Loucy (cell line): ENCODE results near the gene RAI14.
A peak's percentile ranks its signal among the peaks of the same experiment; 100 is the strongest.

Source experiments
- H2AFZ ChIP-seq: fragments of 200-600 bp; sonication (generic); 2 replicates; pipeline ENCODE4 v1.6.0; 2016; ENCODE audit warnings: antibody characterized with exemption, mild to moderate bottlenecking, low read length, moderate library complexity
- H3F3A ChIP-seq: fragments of 200-600 bp; 2 replicates; pipeline ENCODE4 v1.6.0; 2016; ENCODE audit warnings: antibody characterized with exemption, low read depth, mild to moderate bottlenecking
- H3K27me3 ChIP-seq: fragments of 200-600 bp; sonication (generic); 2 replicates; pipeline ENCODE4 v1.6.1; 2014; ENCODE audit warnings: low read length, mild to moderate bottlenecking; ENCODE audit not compliant: insufficient read depth, poor library complexity, severe bottlenecking
- H3K36me3 ChIP-seq: fragments of 200-600 bp; sonication (generic); 2 replicates; pipeline ENCODE4 v1.6.1; 2016; ENCODE audit warnings: low read length; ENCODE audit not compliant: insufficient read depth
- H3K4me1 ChIP-seq: fragments of 200-600 bp; sonication (generic); 2 replicates; pipeline ENCODE4 v1.5.1; 2014; ENCODE audit warnings: low read length, mild to moderate bottlenecking; ENCODE audit not compliant: insufficient read depth, poor library complexity, severe bottlenecking
- H3K4me2 ChIP-seq: fragments of 200-600 bp; sonication (generic); 2 replicates; pipeline ENCODE4 v1.6.0; 2014; ENCODE audit warnings: antibody characterized with exemption, low read length, low read depth, mild to moderate bottlenecking; ENCODE audit not compliant: poor library complexity, severe bottlenecking
- H3K4me3 ChIP-seq: fragments of 200-600 bp; sonication (generic); 2 replicates; pipeline ENCODE4 v1.5.1; 2014; ENCODE audit warnings: low read length, mild to moderate bottlenecking, mixed read lengths; ENCODE audit not compliant: poor library complexity, severe bottlenecking
- H3K79me2 ChIP-seq: fragments of 200-600 bp; sonication (generic); 2 replicates; pipeline ENCODE4 v1.6.1; 2014; ENCODE audit warnings: low read length; ENCODE audit not compliant: insufficient read depth
- H3K9ac ChIP-seq: fragments of 200-600 bp; sonication (generic); 2 replicates; pipeline ENCODE4 v1.6.0; 2014; ENCODE audit warnings: mild to moderate bottlenecking, low read depth, low read length, moderate library complexity; ENCODE audit not compliant: poor library complexity, severe bottlenecking
- H3K9me2 ChIP-seq: fragments of 200-600 bp; sonication (generic); replicated peaks from 2 replicates; pipeline ENCODE4 v1.6.1; 2016; ENCODE audit warnings: low read depth, low read length, mixed read lengths
- H3K9me3 ChIP-seq: fragments of 200-600 bp; sonication (generic); 2 replicates; pipeline ENCODE4 v1.6.1; 2014; ENCODE audit warnings: mild to moderate bottlenecking, antibody characterized with exemption, low read length, low read depth; ENCODE audit not compliant: insufficient read depth
- H4K20me1 ChIP-seq: fragments of 200-600 bp; sonication (generic); 2 replicates; pipeline ENCODE4 v1.6.0; 2014; ENCODE audit warnings: antibody characterized with exemption, low read length, mild to moderate bottlenecking; ENCODE audit not compliant: insufficient read depth, poor library complexity, severe bottlenecking
- CTCF ChIP-seq: fragments of 200-600 bp; sonication (generic); conservative IDR thresholded peaks from 2 replicates; pipeline ENCODE4 v1.5.1; 2014; ENCODE audit warnings: mild to moderate bottlenecking, antibody characterized with exemption, low read length
- EZH2phosphoT487 ChIP-seq: fragments of 200-600 bp; IDR thresholded peaks from 2 replicates; pipeline ENCODE4 v1.6.1; 2018; ENCODE audit warnings: antibody characterized with exemption, mild to moderate bottlenecking, moderate library complexity, borderline replicate concordance

RAI14 gene

DNA sequence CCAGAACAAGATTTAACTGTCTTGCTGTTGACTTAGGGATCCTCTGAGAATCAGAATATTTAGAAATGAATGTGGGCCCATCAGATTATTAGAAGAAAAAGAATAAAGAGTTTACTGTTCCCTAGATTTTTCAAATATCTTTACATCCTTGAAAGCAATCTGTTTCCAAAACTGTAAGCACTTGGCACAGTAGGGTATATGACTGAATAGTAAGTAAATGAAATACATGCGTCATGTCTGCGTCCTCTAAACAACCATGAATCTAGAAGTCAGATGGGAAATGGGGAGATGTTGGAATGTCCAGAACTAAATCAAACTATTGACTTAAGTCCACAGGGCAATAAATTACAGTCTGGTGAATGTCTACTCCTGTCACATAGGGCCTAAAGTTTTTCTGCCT, 209.0 kb downstream of the RAI14 start:
- Histone ChIP-seq H3K36me3 (no peaks in the 10 kb centered on the region), H4K20me1 (no peaks in the 10 kb centered on the region), H3K27me3 (no peaks in the 10 kb centered on the region), H3K79me2 (no peaks in the 10 kb centered on the region), H3F3A (no peaks in the 10 kb centered on the region), H3K9ac (no peak overlapping the region), H2AFZ (no peak overlapping the region), H3K4me2 (no peak overlapping the region), H3K9me2 (no peaks in the 10 kb centered on the region), H3K9me3 (no peaks in the 10 kb centered on the region), H3K4me1 (peaks cover 36% of the 10 kb centered on the region), H3K4me3 (no peak overlapping the region)
- no peak for TF ChIP-seq EZH2phosphoT487
- no peak for TF ChIP-seq CTCF

- no peak overlapping the region for H3K4me2 ChIP-seq
- H2AFZ ChIP-seq, result peak overlapping the region; percentile 37; the same call in 1 of the 2 replicates
Measured at GRCh38 chr5:34866989-34867471, 210.9 kb downstream of the RAI14 start.

GRCh38 chr5:34867660-34868059, 211.5 kb downstream of the RAI14 start:
- no peak overlapping the region for H3K4me3 ChIP-seq
- H3K9ac ChIP-seq, result no peak overlapping the region
- H3K4me2 ChIP-seq, result no peak overlapping the region
- H2AFZ ChIP-seq, result no peak overlapping the region
- H3K27me3 ChIP-seq, result no peaks in the 10 kb centered on the region
- H3K36me3 ChIP-seq, result no peaks in the 10 kb centered on the region
- H3K4me1 ChIP-seq, result peaks cover 34% of the 10 kb centered on the region
- H3K79me2 ChIP-seq, result no peaks in the 10 kb centered on the region
- no peaks in the 10 kb centered on the region for H3F3A ChIP-seq
- H3K9me2 ChIP-seq, result no peaks in the 10 kb centered on the region
- no peaks in the 10 kb centered on the region for H4K20me1 ChIP-seq
- no peaks in the 10 kb centered on the region for H3K9me3 ChIP-seq
- TF ChIP-seq EZH2phosphoT487 (no peak), CTCF (no peak)

More at GRCh38 chr5:34866989-34867471, 210.9 kb downstream of the RAI14 start:
- TF ChIP-seq EZH2phosphoT487, result no peak
- no peak for TF ChIP-seq CTCF
- Histone ChIP-seq H3K79me2 (no peaks in the 10 kb centered on the region), H3K4me3 (no peak overlapping the region), H3K27me3 (no peaks in the 10 kb centered on the region), H3K4me1 (peaks cover 36% of the 10 kb centered on the region), H3F3A (no peaks in the 10 kb centered on the region), H3K9me2 (no peaks in the 10 kb centered on the region), H3K36me3 (no peaks in the 10 kb centered on the region), H3K9me3 (no peaks in the 10 kb centered on the region), H4K20me1 (no peaks in the 10 kb centered on the region), H3K9ac (no peak overlapping the region)
